ENCODE measurements around the gene MPL.

- TF ChIP-seq POLR2A (IDR thresholded peaks at IDR 0.05) (no peak), CTCF (IDR thresholded peaks at IDR 0.05 in 8 of 11, conservative IDR thresholded peaks at IDR 0.05 in 3 of 11) (no peak), POLR2AphosphoS5 (IDR thresholded peaks at IDR 0.05) (no peak)
Measured at GRCh38 chr1:43299101-43299500, 38.5 kb upstream of the MPL start.

Data from spleen (tissue), 7 donors.